SK-N-SH treated with all-trans-retinoic acid at 6 μM for 48 hours (cell line): ENCODE results near the gene DNMT3L.

ENCODE experiments used
- ATAC-seq: fragments of 200-7000 bp; cut with Tn5 transposase; 3 replicates; pipeline ENCODE4 v1.9.1; 2020; ENCODE audit warnings: mild to moderate bottlenecking, moderate library complexity
- ARNTL ChIP-seq: fragments of 450-650 bp; formaldehyde crosslinking; IDR thresholded peaks from 2 replicates; pipeline ENCODE4 v1.5.0; 2020; ENCODE audit warnings: low read depth, mild to moderate bottlenecking, moderate library complexity, borderline replicate concordance
- BACH2 ChIP-seq: fragments of 250-450 bp; sonication (Bioruptor Pico); IDR thresholded peaks from 2 replicates; pipeline ENCODE4 v1.9.0; 2021; ENCODE audit warnings: mild to moderate bottlenecking, borderline replicate concordance
- CREB5 ChIP-seq: fragments of 250-450 bp; sonication (Bioruptor Pico); IDR thresholded peaks from 2 replicates; pipeline ENCODE4 v1.5.1; 2020; ENCODE audit warnings: low read depth, mild to moderate bottlenecking, moderate library complexity
- CSDC2 ChIP-seq: fragments of 250-450 bp; sonication (Bioruptor Pico); IDR thresholded peaks from 2 replicates; pipeline ENCODE4 v1.5.0; 2020; ENCODE audit warnings: mild to moderate bottlenecking, moderate library complexity
- ESRRG ChIP-seq: fragments of 250-450 bp; sonication (Bioruptor Pico); IDR thresholded peaks from 2 replicates; pipeline ENCODE4 v1.6.1; 2021; ENCODE audit warnings: mild to moderate bottlenecking
- GLIS3 ChIP-seq: fragments of 250-450 bp; sonication (Bioruptor Pico); IDR thresholded peaks from 2 replicates; pipeline ENCODE4 v1.5.0; 2020; ENCODE audit warnings: mild to moderate bottlenecking, moderate library complexity
- ISL1 ChIP-seq: fragments of 250-450 bp; sonication (Bioruptor Pico); IDR thresholded peaks from 2 replicates; pipeline ENCODE4 v2.1.2; 2022; ENCODE audit warnings: mild to moderate bottlenecking, moderate library complexity
- OSR1 ChIP-seq: fragments of 250-450 bp; sonication (Bioruptor Pico); IDR thresholded peaks from 2 replicates; pipeline ENCODE4 v1.8.0; 2022; ENCODE audit warnings: moderate library complexity, mild to moderate bottlenecking, inconsistent platforms
- PATZ1 ChIP-seq: fragments of 250-450 bp; sonication (Bioruptor Pico); IDR thresholded peaks from 2 replicates; pipeline ENCODE4 v1.8.0; 2020; ENCODE audit warnings: mild to moderate bottlenecking, moderate library complexity, borderline replicate concordance
- PPARA ChIP-seq: fragments of 250-450 bp; sonication (Bioruptor Pico); IDR thresholded peaks from 2 replicates; pipeline ENCODE4 v1.5.0; 2020; ENCODE audit warnings: mild to moderate bottlenecking, borderline replicate concordance
- RARB ChIP-seq: fragments of 250-450 bp; sonication (Bioruptor Pico); IDR thresholded peaks from 2 replicates; pipeline ENCODE4 v1.8.0; 2021; ENCODE audit warnings: mild to moderate bottlenecking, moderate library complexity
- ZC3H10 ChIP-seq: fragments of 250-450 bp; sonication (Bioruptor Pico); IDR thresholded peaks from 2 replicates; pipeline ENCODE4 v1.5.1; 2021; ENCODE audit warnings: mild to moderate bottlenecking, moderate library complexity
- ZFP3 ChIP-seq: fragments of 250-450 bp; sonication (Bioruptor Pico); IDR thresholded peaks from 2 replicates; pipeline ENCODE4 v1.5.0; 2020; ENCODE audit warnings: mild to moderate bottlenecking, moderate library complexity
- ZFP30 ChIP-seq: fragments of 450-650 bp; formaldehyde crosslinking; IDR thresholded peaks from 2 replicates; pipeline ENCODE4 v1.5.0; 2022; ENCODE audit warnings: mild to moderate bottlenecking, moderate library complexity
- ZNF565 ChIP-seq: fragments of 450-650 bp; formaldehyde crosslinking; conservative IDR thresholded peaks from 2 replicates; pipeline ENCODE4 v1.5.0; 2020; ENCODE audit warnings: low read depth, mild to moderate bottlenecking, moderate library complexity
- ZNF70 ChIP-seq: fragments of 450-650 bp; formaldehyde crosslinking; IDR thresholded peaks from 2 replicates; pipeline ENCODE4 v1.5.0; 2020; ENCODE audit warnings: mild to moderate bottlenecking, moderate library complexity
- ZNF8 ChIP-seq: fragments of 450-650 bp; formaldehyde crosslinking; IDR thresholded peaks from 2 replicates; pipeline ENCODE4 v1.5.0; 2020; ENCODE audit warnings: mild to moderate bottlenecking, moderate library complexity
- TF ChIP-seq, protein P1 (sequence below): fragments of 250-450 bp; sonication (Bioruptor Pico); IDR thresholded peaks from 2 replicates; pipeline ENCODE4 v1.5.1; 2021; ENCODE audit warnings: mild to moderate bottlenecking, moderate library complexity
- TF ChIP-seq, protein P2 (sequence below): fragments of 250-450 bp; sonication (Bioruptor Pico); IDR thresholded peaks from 2 replicates; pipeline ENCODE4 v1.8.0; 2021; ENCODE audit warnings: low read depth, mild to moderate bottlenecking, moderate library complexity, borderline replicate concordance
- TF ChIP-seq, protein P3 (sequence below): fragments of 250-450 bp; sonication (Bioruptor Pico); IDR thresholded peaks from 2 replicates; pipeline ENCODE4 v1.5.0; 2020; ENCODE audit warnings: mild to moderate bottlenecking, moderate library complexity

The DNMT3L gene

GRCh38 chr21:44295163-44295573 is 33.5 kb upstream of the DNMT3L start:
- ATAC-seq: no peak
- TF ChIP-seq ZNF565 (CRISPR knock-in tag) (no peak), CSDC2 (no peak), ZFP3 (CRISPR knock-in tag) (no peak), ZNF70 (CRISPR knock-in tag) (no peak), OSR1 (CRISPR knock-in tag) (no peak), RARB (no peak), BACH2 (CRISPR knock-in tag) (no peak), ISL1 (CRISPR knock-in tag) (no peak), GLIS3 (no peak), CREB5 (CRISPR knock-in tag) (no peak)
- TF ChIP-seq, protein P1, sequence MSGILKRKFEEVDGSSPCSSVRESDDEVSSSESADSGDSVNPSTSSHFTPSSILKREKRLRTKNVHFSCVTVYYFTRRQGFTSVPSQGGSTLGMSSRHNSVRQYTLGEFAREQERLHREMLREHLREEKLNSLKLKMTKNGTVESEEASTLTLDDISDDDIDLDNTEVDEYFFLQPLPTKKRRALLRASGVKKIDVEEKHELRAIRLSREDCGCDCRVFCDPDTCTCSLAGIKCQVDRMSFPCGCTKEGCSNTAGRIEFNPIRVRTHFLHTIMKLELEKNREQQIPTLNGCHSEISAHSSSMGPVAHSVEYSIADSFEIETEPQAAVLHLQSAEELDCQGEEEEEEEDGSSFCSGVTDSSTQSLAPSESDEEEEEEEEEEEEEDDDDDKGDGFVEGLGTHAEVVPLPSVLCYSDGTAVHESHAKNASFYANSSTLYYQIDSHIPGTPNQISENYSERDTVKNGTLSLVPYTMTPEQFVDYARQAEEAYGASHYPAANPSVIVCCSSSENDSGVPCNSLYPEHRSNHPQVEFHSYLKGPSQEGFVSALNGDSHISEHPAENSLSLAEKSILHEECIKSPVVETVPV: no peak
- TF ChIP-seq, protein P2, sequence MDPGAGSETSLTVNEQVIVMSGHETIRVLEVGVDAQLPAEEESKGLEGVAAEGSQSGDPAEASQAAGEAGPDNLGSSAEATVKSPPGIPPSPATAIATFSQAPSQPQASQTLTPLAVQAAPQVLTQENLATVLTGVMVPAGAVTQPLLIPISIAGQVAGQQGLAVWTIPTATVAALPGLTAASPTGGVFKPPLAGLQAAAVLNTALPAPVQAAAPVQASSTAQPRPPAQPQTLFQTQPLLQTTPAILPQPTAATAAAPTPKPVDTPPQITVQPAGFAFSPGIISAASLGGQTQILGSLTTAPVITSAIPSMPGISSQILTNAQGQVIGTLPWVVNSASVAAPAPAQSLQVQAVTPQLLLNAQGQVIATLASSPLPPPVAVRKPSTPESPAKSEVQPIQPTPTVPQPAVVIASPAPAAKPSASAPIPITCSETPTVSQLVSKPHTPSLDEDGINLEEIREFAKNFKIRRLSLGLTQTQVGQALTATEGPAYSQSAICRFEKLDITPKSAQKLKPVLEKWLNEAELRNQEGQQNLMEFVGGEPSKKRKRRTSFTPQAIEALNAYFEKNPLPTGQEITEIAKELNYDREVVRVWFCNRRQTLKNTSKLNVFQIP: no peak

DNA sequence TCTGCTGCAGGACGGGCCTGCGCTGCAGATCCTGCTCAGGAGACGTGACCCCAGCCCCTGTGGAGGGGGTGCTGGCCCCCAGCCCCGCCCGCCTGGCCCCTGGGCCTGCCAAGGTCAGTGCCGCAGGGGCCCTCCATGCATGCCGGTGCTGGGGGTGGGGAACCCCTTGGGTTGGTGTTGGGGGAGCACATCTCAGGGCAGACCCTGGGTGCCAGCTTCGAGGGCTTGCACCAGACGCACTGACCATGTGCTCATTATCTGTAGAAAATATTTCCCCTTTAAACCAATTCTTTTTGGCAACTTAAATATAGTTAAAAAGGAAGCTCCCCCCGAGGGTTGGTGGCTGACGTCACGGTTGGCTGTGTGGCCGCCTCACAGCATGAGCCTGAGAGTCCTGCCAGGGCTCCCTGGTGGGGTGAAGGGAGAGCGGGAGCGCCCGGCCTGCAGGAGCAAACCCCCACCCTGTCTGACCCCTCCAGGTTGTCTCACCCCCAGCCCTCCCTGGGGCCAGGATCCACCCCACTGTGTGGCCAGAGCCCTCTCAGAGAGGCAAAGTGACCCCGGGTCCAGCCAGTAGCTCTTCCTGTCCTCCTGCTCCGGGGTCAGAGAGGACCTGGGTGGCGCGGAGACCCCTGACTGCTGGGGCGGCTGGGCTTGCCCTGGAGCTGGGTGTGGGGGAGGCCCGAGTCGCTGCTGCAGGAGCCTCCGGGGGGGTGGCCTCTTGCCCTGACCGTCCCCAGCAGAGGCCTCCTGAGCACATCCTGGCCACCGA is 32.9 kb upstream of the DNMT3L start:
- TF ChIP-seq, protein P2: no peak
- no peak for ATAC-seq

GRCh38 chr21:44293551-44294231 is 32.0 kb upstream of the DNMT3L start:
- no peak for TF ChIP-seq ESRRG (CRISPR knock-in tag)
- no peak for TF ChIP-seq ZNF8 (CRISPR knock-in tag)
- no peak for TF ChIP-seq PPARA (CRISPR knock-in tag)
- no peak for TF ChIP-seq ZFP30 (CRISPR knock-in tag)
- TF ChIP-seq ZNF565 (CRISPR knock-in tag): no peak
- TF ChIP-seq PATZ1 (CRISPR knock-in tag): no peak
- no peak for TF ChIP-seq OSR1 (CRISPR knock-in tag)
- TF ChIP-seq, protein P3, sequence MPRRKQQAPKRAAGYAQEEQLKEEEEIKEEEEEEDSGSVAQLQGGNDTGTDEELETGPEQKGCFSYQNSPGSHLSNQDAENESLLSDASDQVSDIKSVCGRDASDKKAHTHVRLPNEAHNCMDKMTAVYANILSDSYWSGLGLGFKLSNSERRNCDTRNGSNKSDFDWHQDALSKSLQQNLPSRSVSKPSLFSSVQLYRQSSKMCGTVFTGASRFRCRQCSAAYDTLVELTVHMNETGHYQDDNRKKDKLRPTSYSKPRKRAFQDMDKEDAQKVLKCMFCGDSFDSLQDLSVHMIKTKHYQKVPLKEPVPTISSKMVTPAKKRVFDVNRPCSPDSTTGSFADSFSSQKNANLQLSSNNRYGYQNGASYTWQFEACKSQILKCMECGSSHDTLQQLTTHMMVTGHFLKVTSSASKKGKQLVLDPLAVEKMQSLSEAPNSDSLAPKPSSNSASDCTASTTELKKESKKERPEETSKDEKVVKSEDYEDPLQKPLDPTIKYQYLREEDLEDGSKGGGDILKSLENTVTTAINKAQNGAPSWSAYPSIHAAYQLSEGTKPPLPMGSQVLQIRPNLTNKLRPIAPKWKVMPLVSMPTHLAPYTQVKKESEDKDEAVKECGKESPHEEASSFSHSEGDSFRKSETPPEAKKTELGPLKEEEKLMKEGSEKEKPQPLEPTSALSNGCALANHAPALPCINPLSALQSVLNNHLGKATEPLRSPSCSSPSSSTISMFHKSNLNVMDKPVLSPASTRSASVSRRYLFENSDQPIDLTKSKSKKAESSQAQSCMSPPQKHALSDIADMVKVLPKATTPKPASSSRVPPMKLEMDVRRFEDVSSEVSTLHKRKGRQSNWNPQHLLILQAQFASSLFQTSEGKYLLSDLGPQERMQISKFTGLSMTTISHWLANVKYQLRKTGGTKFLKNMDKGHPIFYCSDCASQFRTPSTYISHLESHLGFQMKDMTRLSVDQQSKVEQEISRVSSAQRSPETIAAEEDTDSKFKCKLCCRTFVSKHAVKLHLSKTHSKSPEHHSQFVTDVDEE (CRISPR knock-in tag): no peak
- TF ChIP-seq ZC3H10: no peak
- no peak for TF ChIP-seq BACH2 (CRISPR knock-in tag)
- no peak for TF ChIP-seq ARNTL (CRISPR knock-in tag)
- TF ChIP-seq CREB5 (CRISPR knock-in tag): no peak
- ATAC-seq: no peak
